Neural cell (in vitro differentiated cells): Measurements from ENCODE around the gene MRPS33. TPM values are rescaled to one million over a fixed set of nuclear protein-coding genes. Genes with fewer than 3 reads are reported as not detected.

ENCODE experiments used
- H2AFZ ChIP-seq: fragments of 200-600, 300-800 bp; sonication (generic), shearing (Covaris generic); 2 replicates; pipeline ENCODE4 v1.6.0; 2014; ENCODE audit warnings: low read depth, mild to moderate bottlenecking, antibody characterized with exemption, low read length, moderate library complexity
- H3F3A ChIP-seq: fragments of 200-600 bp; shearing (Covaris generic); 2 replicates; pipeline ENCODE4 v1.6.1; 2016; ENCODE audit warnings: mild to moderate bottlenecking, moderate library complexity, mixed read lengths, antibody characterized with exemption, low read length; ENCODE audit not compliant: insufficient read depth, poor library complexity, severe bottlenecking
- H3K27ac ChIP-seq: fragments of 200-600, 300-800 bp; sonication (generic), shearing (Covaris generic); 2 replicates; pipeline ENCODE4 v1.5.1; 2014; ENCODE audit warnings: mild to moderate bottlenecking, low read length, moderate library complexity
- H3K27me3 ChIP-seq: fragments of 300-800, 200-600 bp; sonication (generic), shearing (Covaris generic); 2 replicates; pipeline ENCODE4 v1.6.0; 2014; ENCODE audit warnings: mild to moderate bottlenecking, low read depth, low read length, moderate library complexity; ENCODE audit not compliant: insufficient read depth
- H3K36me3 ChIP-seq: fragments of 300-800, 200-600 bp; sonication (generic), shearing (Covaris generic); 2 replicates; pipeline ENCODE4 v1.5.1; 2014; ENCODE audit warnings: mild to moderate bottlenecking, antibody characterized with exemption, low read length, moderate library complexity; ENCODE audit not compliant: insufficient read depth
- H3K4me2 ChIP-seq: fragments of 300-800, 200-600 bp; sonication (generic), shearing (Covaris generic); 2 replicates; pipeline ENCODE4 v1.6.0; 2014; ENCODE audit warnings: mild to moderate bottlenecking, low read length
- H3K4me3 ChIP-seq: fragments of 300-800, 200-600 bp; sonication (generic), shearing (Covaris generic); 2 replicates; pipeline ENCODE4 v1.5.1; 2014; ENCODE audit warnings: mild to moderate bottlenecking, low read length, moderate library complexity
- H3K79me2 ChIP-seq: fragments of 200-600 bp; shearing (Covaris generic); replicated peaks from 2 replicates; pipeline ENCODE4 v1.6.0; 2014; ENCODE audit warnings: mild to moderate bottlenecking, low read length, moderate library complexity; ENCODE audit not compliant: insufficient read depth
- H3K9ac ChIP-seq: fragments of 300-800, 200-600 bp; sonication (generic), shearing (Covaris generic); 2 replicates; pipeline ENCODE4 v1.6.1; 2016; ENCODE audit warnings: mild to moderate bottlenecking, low read length, mixed read lengths
- H3K9me2 ChIP-seq: fragments of 200-600 bp; shearing (Covaris generic); 2 replicates; pipeline ENCODE4 v1.6.1; 2016; ENCODE audit warnings: mild to moderate bottlenecking, low read length, mixed read lengths; ENCODE audit not compliant: insufficient read depth
- H3K9me3 ChIP-seq: fragments of 200-600, 300-800 bp; sonication (generic), shearing (Covaris generic); 2 replicates; pipeline ENCODE4 v1.6.1; 2016; ENCODE audit warnings: mild to moderate bottlenecking, mixed run types, low read length, moderate library complexity, mixed read lengths
- H4K20me1 ChIP-seq: fragments of 200-600 bp; shearing (Covaris generic); 2 replicates; pipeline ENCODE4 v1.6.1; 2016; ENCODE audit warnings: mild to moderate bottlenecking, mixed run types; ENCODE audit not compliant: insufficient read depth
- CTCF ChIP-seq: fragments of 450-650 bp; IDR thresholded peaks from 2 replicates; pipeline ENCODE4 v1.5.1; 2014; ENCODE audit warnings: antibody characterized with exemption, mild to moderate bottlenecking, moderate library complexity; ENCODE audit not compliant: poor library complexity, severe bottlenecking
- EP300 ChIP-seq: fragments of 450-650 bp; conservative IDR thresholded peaks from 2 replicates; pipeline ENCODE4 v1.6.1; 2014; ENCODE audit warnings: antibody characterized with exemption, mild to moderate bottlenecking, moderate library complexity; ENCODE audit not compliant: poor library complexity, severe bottlenecking
- EZH2 ChIP-seq: fragments of 200-600, 300-800 bp; shearing (Covaris generic), sonication (generic); IDR thresholded peaks from 2 replicates; pipeline ENCODE4 v1.6.1; 2014; ENCODE audit warnings: antibody characterized with exemption, low read length, borderline replicate concordance, mild to moderate bottlenecking; ENCODE audit not compliant: insufficient read depth, poor library complexity, severe bottlenecking
- MXI1 ChIP-seq: fragments of 450-650 bp; conservative IDR thresholded peaks from 2 replicates; pipeline ENCODE4 v1.6.1; 2014; ENCODE audit warnings: antibody characterized with exemption, mild to moderate bottlenecking; ENCODE audit not compliant: poor library complexity, severe bottlenecking
- POLR2AphosphoS5 ChIP-seq: IDR thresholded peaks from 2 replicates; pipeline ENCODE4 v1.6.1; 2012
- RAD21 ChIP-seq: fragments of 450-650 bp; conservative IDR thresholded peaks from 2 replicates; pipeline ENCODE4 v1.6.1; 2014; ENCODE audit warnings: antibody characterized with exemption, mild to moderate bottlenecking, moderate library complexity
- REST ChIP-seq: IDR thresholded peaks from 2 replicates; pipeline ENCODE4 v1.6.1; 2012; ENCODE audit warnings: borderline replicate concordance
- SMC3 ChIP-seq: fragments of 450-650 bp; conservative IDR thresholded peaks from 2 replicates; pipeline ENCODE4 v1.6.1; 2014; ENCODE audit warnings: antibody characterized with exemption, mild to moderate bottlenecking, moderate library complexity; ENCODE audit not compliant: poor library complexity
- TAF1 ChIP-seq: IDR thresholded peaks from 2 replicates; pipeline ENCODE4 v1.6.1; 2012; ENCODE audit warnings: low read depth
- polyA plus RNA-seq: library from polyadenylated mRNA; depleted of rRNA; stranded (reverse); fragments of >200 nt; gene quantifications from 2 replicates; pipeline ENCODE4 v1.2.3, GENCODE V29; 2014

The MRPS33 gene
- polyA plus RNA-seq, 1 donor from 2014 or later, result 68.5 TPM

- Histone ChIP-seq H2AFZ (no peak overlapping the region), H3K4me2 (no peak overlapping the region), H3K9me3 (no peaks in the 10 kb centered on the region), H3K4me3 (no peak overlapping the region), H3K27me3 (no peaks in the 10 kb centered on the region), H3K36me3 (no peaks in the 10 kb centered on the region), H3K79me2 (no peaks in the 10 kb centered on the region), H4K20me1 (no peaks in the 10 kb centered on the region), H3K9ac (no peak overlapping the region), H3K9me2 (no peaks in the 10 kb centered on the region), H3F3A (no peaks in the 10 kb centered on the region), H3K27ac (no peak overlapping the region)
- no peak for TF ChIP-seq POLR2AphosphoS5
- no peak for TF ChIP-seq MXI1
- TF ChIP-seq EP300, result no peak
- TF ChIP-seq REST, result no peak
- no peak for TF ChIP-seq TAF1
- TF ChIP-seq CTCF, result no peak
- TF ChIP-seq EZH2, result no peak
- no peak for TF ChIP-seq RAD21
- no peak for TF ChIP-seq SMC3
These were observed 11.3 kb downstream of the MRPS33 start for GRCh38 chr7:141003172-141004065.

- no peak overlapping the region for H2AFZ ChIP-seq
- H3K36me3 ChIP-seq, result no peaks in the 10 kb centered on the region
- no peak overlapping the region for H3K27ac ChIP-seq
- H3K9ac ChIP-seq, result no peak overlapping the region
- no peak overlapping the region for H3K4me3 ChIP-seq
- no peaks in the 10 kb centered on the region for H3K9me2 ChIP-seq
- no peaks in the 10 kb centered on the region for H4K20me1 ChIP-seq
- H3K27me3 ChIP-seq, result no peaks in the 10 kb centered on the region
- no peaks in the 10 kb centered on the region for H3K9me3 ChIP-seq
- H3F3A ChIP-seq, result no peaks in the 10 kb centered on the region
- no peaks in the 10 kb centered on the region for H3K79me2 ChIP-seq
- TF ChIP-seq EZH2, result no peak
- TF ChIP-seq CTCF, result no peak
- TF ChIP-seq SMC3, result no peak
- TF ChIP-seq REST, result no peak
- TF ChIP-seq EP300, result no peak
- TF ChIP-seq RAD21, result no peak
- H3K4me2 ChIP-seq, result no peak overlapping the region
These were observed 13.2 kb downstream of the MRPS33 start for GRCh38 chr7:141001546-141001945.
